ENCODE data around the gene RAB3GAP2. TPM values are rescaled to one million over a fixed set of nuclear protein-coding genes. Genes with fewer than 3 reads are reported as not detected.

The RAB3GAP2 gene
- total and polyA plus RNA-seq, 10 of the 15 experiments (the other 5 are each of a cell fraction or from before 2014, with no cell fraction given) = 11.9 to 51.1 (median 24.4) TPM

- ChIA-PET RAD21 (ENCODE audit: unreplicated experiment) (no interaction called here), SMC1A (ENCODE audit: uncharacterized antibody, unreplicated experiment) (no interaction called here), POLR2A (no interaction called here), CTCF (interaction anchor here (2.1 kb wide), 1 partner anchor 26 kb away, joined by 8 read pairs; no protein-coding TSS in a partner anchor)
- no TSS peak for BruUV-seq (replicated peaks)
- WGBS (ENCODE audit: insufficient coverage, insufficient replicate concordance, low lambda C conversion rate, missing lambda C conversion rate) = 64% methylated on average over 6 of the region's 6 CpGs
- ATAC-seq (no peak; the same call in 2 of the 3 replicates), FAIRE-seq (no peak), DNase-seq (ENCODE audit: low read depth, low spot score) (no peak)
- TF ChIP-seq CBX5 (IDR thresholded peaks at IDR 0.05; ENCODE audit: low read depth) (no peak), MEF2B (IDR thresholded peaks at IDR 0.05; ENCODE audit: partially characterized antibody, poor library complexity, severe bottlenecking) (no peak), RELB (IDR thresholded peaks at IDR 0.05; ENCODE audit: low read depth) (no peak), STAT3 (IDR thresholded peaks at IDR 0.05; ENCODE audit: low read depth, low read length) (no peak), USF1 (IDR thresholded peaks at IDR 0.05; ENCODE audit: borderline replicate concordance, extremely low read length, insufficient read depth, low read depth, low read length) (no peak), E2F8 (IDR thresholded peaks at IDR 0.05; ENCODE audit: low read depth, partially characterized antibody) (no peak)
- H3K9ac ChIP-seq (ENCODE audit: control insufficient read depth, insufficient read depth, low read length) = no peak overlapping the region
- no peak overlapping the region for H3K4me3 ChIP-seq
- H4K20me1 ChIP-seq (ENCODE audit: control insufficient read depth, insufficient read depth) = no peaks in the 10 kb centered on the region
- no peaks in the 10 kb centered on the region for H3K27me3 ChIP-seq (replicated peaks in 1 of 2; ENCODE audit: control insufficient read depth in 2 of 2, insufficient read depth in 2 of 2, low read length in 1 of 2)
- no peaks in the 10 kb centered on the region for H3K79me2 ChIP-seq (ENCODE audit: control insufficient read depth, insufficient read depth, low read length)
- no peaks in the 10 kb centered on the region for H3K4me1 ChIP-seq (ENCODE audit: control insufficient read depth, insufficient read depth, low read length)
- in situ Hi-C loops (cut with MboI) = no loop called here
- no peak overlapping the region for H3K27ac ChIP-seq (ENCODE audit: control insufficient read depth, insufficient read depth)
- H3K9me3 ChIP-seq (replicated peaks; ENCODE audit: control insufficient read depth, insufficient read depth, low read length) = no peaks in the 10 kb centered on the region
- H3K4me2 ChIP-seq (ENCODE audit: control insufficient read depth, insufficient read depth) = no peak overlapping the region
- no peak overlapping the region for H2AFZ ChIP-seq (ENCODE audit: control insufficient read depth, low read depth, low read length)
- no peaks in the 10 kb centered on the region for H3K36me3 ChIP-seq (ENCODE audit: control insufficient read depth in 2 of 2, insufficient read depth in 2 of 2, low read length in 1 of 2)
- intact Hi-C loops (cut with micrococcal nuclease; ENCODE audit: unreplicated experiment) = no loop called here
Observed at GRCh38 chr1:220321758-220322157, 49.5 kb upstream of the RAB3GAP2 start.
